Caco-2 (cell line): ENCODE measurements around the gene S100P. TPM values are rescaled to one million over a fixed set of nuclear protein-coding genes. Genes with fewer than 3 reads are reported as not detected.

Experiments
- BruUV-seq: library from RNA; stranded (reverse); fragments of 400-500 nt; replicated peaks from 2 replicates; lab custom pipeline; 2021; lab: Mats Ljungman, UMichigan
- CTCF ChIA-PET: fragments of 300-600 bp; sonication (Branson Sonifier 250); formaldehyde crosslinking; loops from one replicate; lab custom pipeline; 2022; ENCODE audit warnings: antibody characterized with exemption; lab: Charles Lee
- POLR2A ChIA-PET: fragments of 300-600 bp; sonication (Branson Sonifier 250); formaldehyde crosslinking; loops from one replicate; lab custom pipeline; 2022; ENCODE audit warnings: antibody characterized with exemption; lab: Charles Lee
- DNase-seq, 2 experiments: peaks; one replicate each; pipeline versions ENCODE4 v3.0.0 to v3.0.0-alpha.2; 2020 to 2022
- H3K27me3 ChIP-seq: replicated peaks from 2 replicates; pipeline ENCODE4 v1.6.0; 2011; ENCODE audit warnings: low read length; ENCODE audit not compliant: control insufficient read depth, insufficient read depth
- H3K36me3 ChIP-seq: 2 replicates; pipeline ENCODE4 v1.5.1; 2011; ENCODE audit warnings: low read length; ENCODE audit not compliant: control insufficient read depth, insufficient read depth
- H3K4me1 ChIP-seq: fragments of 250-450 bp; sonication (Bioruptor Pico); 2 replicates; pipeline ENCODE4 v1.5.1; 2020; ENCODE audit warnings: mild to moderate bottlenecking
- H3K4me3 ChIP-seq: 2 replicates; pipeline ENCODE4 v1.5.1; 2011; ENCODE audit warnings: low read depth, mild to moderate bottlenecking, control low read depth, low read length
- H3K9me3 ChIP-seq: fragments of 250-450 bp; sonication (Bioruptor Pico); 2 replicates; pipeline ENCODE4 v1.5.1; 2020; ENCODE audit warnings: mild to moderate bottlenecking, moderate library complexity
- H3K27ac Mint-ChIP-seq: one replicate; pipeline ENCODE4 v1.8.0; 2022; ENCODE audit warnings: mixed read lengths; ENCODE audit not compliant: unreplicated experiment
- H3K27me3 Mint-ChIP-seq: one replicate; pipeline ENCODE4 v1.8.0; 2022; ENCODE audit warnings: mixed read lengths; ENCODE audit not compliant: insufficient read depth, unreplicated experiment
- H3K36me3 Mint-ChIP-seq: one replicate; pipeline ENCODE4 v1.8.0; 2022; ENCODE audit warnings: mild to moderate bottlenecking, mixed read lengths; ENCODE audit not compliant: insufficient read depth, unreplicated experiment
- H3K4me1 Mint-ChIP-seq: one replicate; pipeline ENCODE4 v1.8.0; 2022; ENCODE audit warnings: low read depth, mixed read lengths; ENCODE audit not compliant: unreplicated experiment
- H3K4me3 Mint-ChIP-seq: one replicate; pipeline ENCODE4 v1.8.0; 2022; ENCODE audit warnings: mild to moderate bottlenecking, moderate library complexity, mixed read lengths; ENCODE audit not compliant: unreplicated experiment
- H3K9me3 Mint-ChIP-seq: one replicate; pipeline ENCODE4 v1.8.0; 2022; ENCODE audit warnings: mixed read lengths; ENCODE audit not compliant: unreplicated experiment
- CTCF ChIP-seq, 2 experiments: fragments of 200-600 bp in 1 of 2; IDR thresholded peaks; 1 replicate in 1 of 2; 2 replicates in 1 of 2; pipeline versions ENCODE4 v1.5.1 to v1.8.0; 2011 to 2022; ENCODE audit warnings: antibody characterized with exemption in 1 of 2, control low read depth in 1 of 2, inconsistent platforms in 1 of 2, low read depth in 1 of 2, low read length in 1 of 2, mild to moderate bottlenecking in 1 of 2, moderate library complexity in 1 of 2; ENCODE audit not compliant: insufficient read depth in 1 of 2, severe bottlenecking in 1 of 2, unreplicated experiment in 1 of 2
- intact Hi-C: fragments of 100-400 bp; cut with micrococcal nuclease; formaldehyde crosslinking; loops from one replicate; pipeline ENCODE4 v1.10.0; 2022; ENCODE audit not compliant: unreplicated experiment
- total RNA-seq: library from RNA; stranded (reverse); gene quantifications from 2 replicates; pipeline ENCODE4 v1.2.3, GENCODE V29; 2022

Gene S100P
- total RNA-seq, 1 experiment from 2014 or later = 96.9 TPM

- CTCF ChIA-PET = no interaction called here
- intact Hi-C loops = no loop called here
Measured at GRCh38 chr4:6697131-6697530, 3.5 kb downstream of the S100P start.

GRCh38 chr4:6699388-6699787 is 5.7 kb downstream of the S100P start:
- intact Hi-C loops = no loop called here
- Mint-ChIP-seq H3K4me3 (no peak overlapping the region), H3K27ac (no peak overlapping the region), H3K9me3 (peaks cover 11% of the 10 kb centered on the region), H3K4me1 (peaks cover 25% of the 10 kb centered on the region), H3K27me3 (no peaks in the 10 kb centered on the region), H3K36me3 (peaks cover 35% of the 10 kb centered on the region)
- DNase-seq = no peak
- Histone ChIP-seq H3K36me3 (peaks cover 3% of the 10 kb centered on the region; the same call in 1 of the 2 replicates), H3K4me1 (peaks cover 21% of the 10 kb centered on the region), H3K4me3 (no peak overlapping the region), H3K9me3 (peaks cover 3% of the 10 kb centered on the region; the same call in 1 of the 2 replicates), H3K27me3 (no peaks in the 10 kb centered on the region)
- CTCF ChIA-PET = interaction anchor here (0.7 to 1.5 kb wide), 3 partner anchors 9 to 26 kb away, joined by 3 read pairs; a partner anchor contains a TSS
- no TSS peak for BruUV-seq
- POLR2A ChIA-PET = no interaction called here
- no peak for TF ChIP-seq CTCF (IDR thresholded peaks at IDR 0.05; ENCODE audit: insufficient read depth in 1 of 2, low read depth in 1 of 2, low read length in 1 of 2, severe bottlenecking in 1 of 2, unreplicated experiment in 1 of 2)

More at GRCh38 chr4:6697131-6697530, 3.5 kb downstream of the S100P start:
- no TSS peak for BruUV-seq
- Histone ChIP-seq H3K4me3 (no peak overlapping the region), H3K27me3 (no peaks in the 10 kb centered on the region), H3K4me1 (peaks cover 40% of the 10 kb centered on the region), H3K9me3 (no peaks in the 10 kb centered on the region), H3K36me3 (no peaks in the 10 kb centered on the region)
- H3K36me3 Mint-ChIP-seq = peaks cover 26% of the 10 kb centered on the region
- H3K27me3 Mint-ChIP-seq = no peaks in the 10 kb centered on the region
- TF ChIP-seq CTCF (IDR thresholded peaks at IDR 0.05; ENCODE audit: insufficient read depth in 1 of 2, low read depth in 1 of 2, low read length in 1 of 2, severe bottlenecking in 1 of 2, unreplicated experiment in 1 of 2) = no peak
- no peak overlapping the region for H3K4me3 Mint-ChIP-seq
- no peak overlapping the region for H3K27ac Mint-ChIP-seq
- no peaks in the 10 kb centered on the region for H3K9me3 Mint-ChIP-seq
- no peak for DNase-seq
- POLR2A ChIA-PET = no interaction called here
- peaks cover 42% of the 10 kb centered on the region for H3K4me1 Mint-ChIP-seq

GRCh38 chr4:6699903-6700302 is 6.2 kb downstream of the S100P start:
- Mint-ChIP-seq H3K4me1 (peaks cover 25% of the 10 kb centered on the region), H3K4me3 (no peak overlapping the region), H3K27me3 (no peaks in the 10 kb centered on the region), H3K27ac (no peak overlapping the region), H3K9me3 (peaks cover 11% of the 10 kb centered on the region), H3K36me3 (peaks cover 40% of the 10 kb centered on the region)
- peaks cover 3% of the 10 kb centered on the region; the same call in 1 of the 2 replicates for H3K9me3 ChIP-seq
- no peak for TF ChIP-seq CTCF (IDR thresholded peaks at IDR 0.05; ENCODE audit: insufficient read depth in 1 of 2, low read depth in 1 of 2, low read length in 1 of 2, severe bottlenecking in 1 of 2, unreplicated experiment in 1 of 2)
- DNase-seq = no peak
- peaks cover 3% of the 10 kb centered on the region; the same call in 1 of the 2 replicates for H3K36me3 ChIP-seq
- CTCF ChIA-PET = interaction anchor here (1.1 to 1.5 kb wide), 2 partner anchors 9 to 26 kb away, joined by 3 read pairs; a partner anchor contains a TSS
- no TSS peak for BruUV-seq
- no peak overlapping the region for H3K4me3 ChIP-seq
- intact Hi-C loops = loop anchor here (10.0 kb wide), 1 partner anchor 285 kb away; no protein-coding TSS in a partner anchor
- H3K4me1 ChIP-seq = peaks cover 16% of the 10 kb centered on the region
- POLR2A ChIA-PET = no interaction called here
- no peaks in the 10 kb centered on the region for H3K27me3 ChIP-seq
